Large intestine (tissue), 3 donors: Measurements from ENCODE around the gene ZNF687. TPM values are rescaled to one million over a fixed set of nuclear protein-coding genes. Genes with fewer than 3 reads are reported as not detected.

ENCODE experiments used
- DNase-seq, 2 donors: peaks; one replicate each; pipeline versions ENCODE4 v3.0.0 to v3.0.0-alpha.2; 2013
- H3K27ac ChIP-seq: one replicate; pipeline ENCODE4 v1.5.1; 2013; ENCODE audit warnings: low read length
- H3K27me3 ChIP-seq: 2 replicates; pipeline ENCODE4 v1.6.1; 2013; ENCODE audit warnings: low read length; ENCODE audit not compliant: control insufficient read depth, insufficient read depth
- H3K36me3 ChIP-seq: 2 replicates; pipeline ENCODE4 v1.6.1; 2013; ENCODE audit warnings: low read length; ENCODE audit not compliant: control insufficient read depth, insufficient read depth
- H3K4me1 ChIP-seq: one replicate; pipeline ENCODE4 v1.6.1; 2013; ENCODE audit warnings: low read length; ENCODE audit not compliant: control insufficient read depth, insufficient read depth
- H3K4me3 ChIP-seq: one replicate; pipeline ENCODE4 v1.5.1; 2013; ENCODE audit warnings: low read length
- H3K9me3 ChIP-seq: one replicate; pipeline ENCODE4 v1.6.1; 2013; ENCODE audit warnings: mild to moderate bottlenecking, low read depth, low read length, moderate library complexity; ENCODE audit not compliant: control insufficient read depth
- WGBS: methylation state at CpG from one replicate; pipeline ENCODE4 v1.1.5; 2013; ENCODE audit warnings: low lambda C conversion rate; ENCODE audit not compliant: insufficient coverage; 5-methylcytosine and 5-hydroxymethylcytosine counted together
- polyA plus RNA-seq: library from polyadenylated mRNA; unstranded; fragments of 120-200 nt; gene quantifications from one replicate; pipeline ENCODE4 v1.2.1, GENCODE V29; 2013

Gene ZNF687
- polyA plus RNA-seq, 1 donor = 21.3 TPM

DNA sequence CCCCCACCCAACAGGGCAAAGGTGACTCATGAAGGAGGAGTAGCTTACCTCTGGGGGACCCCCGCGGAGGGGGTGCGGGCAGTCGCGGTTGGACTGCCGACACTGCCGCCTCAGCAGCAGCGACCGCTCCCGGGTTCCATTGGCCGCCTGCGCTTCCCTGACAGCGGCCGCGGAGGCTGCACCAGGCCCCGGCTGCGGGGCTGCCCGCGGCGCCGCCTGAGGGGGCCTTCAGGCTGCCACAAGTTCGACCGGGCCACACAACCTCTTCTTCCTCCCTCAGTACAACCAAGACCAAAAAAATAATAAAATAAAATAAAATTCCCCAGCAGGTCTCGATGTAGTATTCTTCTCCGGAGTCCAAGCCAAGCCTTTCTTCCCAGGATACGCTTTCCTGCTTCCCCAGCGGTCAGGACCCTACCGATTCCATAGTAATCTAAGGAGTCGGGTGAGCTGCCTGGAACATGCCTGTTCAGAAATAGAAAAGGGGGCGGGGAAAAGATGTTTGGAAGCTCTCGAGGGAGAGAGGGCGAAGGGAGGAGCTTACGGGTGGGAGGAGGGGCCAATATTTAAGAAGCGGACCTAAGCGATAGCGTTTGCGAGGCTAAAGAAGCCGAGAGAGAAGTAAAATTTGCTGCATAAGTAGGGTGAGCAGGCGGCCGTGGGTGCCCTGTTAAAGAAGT lies 45.3 kb downstream of the ZNF687 start, which contains the start of gene PI4KB:
Gene PI4KB (minus strand): TSS at position 194 of the 680 bp plus-strand sequence. CDS start 10,935 bp downstream, outside the sequence.
- Histone ChIP-seq H3K36me3 (peaks cover 22% of the 10 kb centered on the region), H3K4me3 (peak within 1 kb of the TSS; percentile 66), H3K4me1 (peaks cover 4% of the 10 kb centered on the region), H3K27me3 (no peaks in the 10 kb centered on the region), H3K27ac (peak within 1 kb of the TSS; percentile 94), H3K9me3 (no peaks in the 10 kb centered on the region)
- DNase-seq = peak; percentile 96 to 97
- WGBS = 0% methylated on average over 2 of the region's 40 CpGs

DNA sequence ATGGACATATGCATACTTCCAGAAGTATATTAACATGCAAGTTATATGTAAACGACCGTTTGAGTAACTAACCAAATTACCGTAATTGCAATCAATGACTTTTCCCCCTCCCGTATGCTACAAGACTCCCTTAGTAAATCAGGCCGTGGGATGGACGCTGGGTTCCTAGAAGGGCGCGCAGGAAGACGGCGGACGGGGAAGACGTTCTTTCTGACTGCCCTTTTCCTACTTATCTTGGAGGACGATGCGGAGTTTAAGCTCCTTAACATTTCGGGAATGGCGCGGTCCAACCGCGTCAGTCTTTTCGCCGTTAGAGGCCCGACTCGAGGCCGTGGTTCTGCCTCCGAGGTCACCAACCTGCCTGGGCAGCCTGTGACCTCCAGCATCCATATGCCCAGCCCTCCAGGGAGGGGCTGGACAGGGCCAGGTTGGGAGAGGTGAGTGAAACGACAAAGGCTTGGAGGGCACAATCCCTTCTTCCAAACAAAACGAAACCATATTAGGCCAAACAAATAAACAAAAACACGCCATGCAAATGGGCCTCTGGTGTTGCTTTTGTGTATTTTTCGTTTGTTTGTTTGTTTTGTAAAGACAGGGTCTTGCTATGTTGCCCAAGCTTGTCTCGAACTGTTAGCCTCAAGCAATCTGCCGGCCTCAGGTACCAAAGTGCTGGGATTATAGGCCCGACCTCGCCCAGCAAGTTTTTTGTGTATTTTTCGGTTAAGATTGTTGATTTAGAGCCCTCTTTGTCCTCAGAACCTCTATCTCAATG lies 46.0 kb downstream of the ZNF687 start:
- H3K9me3 ChIP-seq = no peaks in the 10 kb centered on the region
- peak overlapping the region; percentile 66 for H3K4me3 ChIP-seq
- no peaks in the 10 kb centered on the region for H3K27me3 ChIP-seq
- peak overlapping the region; percentile 94 for H3K27ac ChIP-seq
- peaks cover 18% of the 10 kb centered on the region for H3K36me3 ChIP-seq
- 43% methylated on average over 2 of the region's 34 CpGs for WGBS
- no peak for DNase-seq
- peaks cover 4% of the 10 kb centered on the region for H3K4me1 ChIP-seq

DNA sequence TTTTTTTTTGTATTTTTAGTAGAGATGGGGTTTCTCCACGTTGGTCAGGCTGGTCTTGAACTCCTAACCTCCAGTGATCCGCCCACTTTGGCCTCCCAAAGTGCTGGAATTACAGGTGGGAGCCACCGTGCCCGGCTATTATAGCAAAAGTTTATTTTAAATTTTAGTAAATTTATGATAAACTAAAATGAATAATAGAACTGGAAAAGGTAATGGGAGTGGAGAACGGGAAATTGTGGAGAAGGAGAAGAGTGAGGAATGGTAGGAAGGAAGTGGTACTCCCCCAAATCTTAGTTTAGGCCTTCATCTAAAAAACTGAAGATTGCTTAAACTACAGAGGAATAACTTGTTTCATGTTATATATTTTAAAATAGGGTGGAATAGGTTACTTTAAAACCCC lies 52.7 kb downstream of the ZNF687 start:
- Histone ChIP-seq H3K9me3 (no peaks in the 10 kb centered on the region), H3K4me3 (no peak overlapping the region), H3K4me1 (no peaks in the 10 kb centered on the region), H3K36me3 (no peaks in the 10 kb centered on the region), H3K27me3 (no peaks in the 10 kb centered on the region), H3K27ac (no peak overlapping the region)
- WGBS = 100% methylated on average over 1 of the region's 5 CpGs
- no peak for DNase-seq

DNA sequence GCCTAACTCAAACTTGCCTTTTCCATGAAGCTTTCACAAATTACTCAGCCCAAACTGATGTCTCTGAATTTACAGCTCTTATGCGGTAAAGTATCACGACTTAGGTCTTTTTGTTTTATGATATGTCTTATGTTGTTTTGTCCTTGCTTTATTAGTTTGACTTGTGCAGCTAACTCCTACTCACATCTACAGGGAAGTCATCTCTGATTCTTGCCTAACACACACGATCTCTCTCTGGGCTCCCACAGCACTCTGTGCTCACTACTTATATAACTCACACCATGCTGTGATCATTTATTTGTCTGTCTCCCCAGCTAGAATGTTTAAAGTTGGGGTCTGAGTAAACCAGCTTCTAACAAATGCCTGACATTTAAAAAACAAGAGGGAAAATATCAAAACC lies 54.5 kb downstream of the ZNF687 start:
- Histone ChIP-seq H3K9me3 (no peaks in the 10 kb centered on the region), H3K36me3 (peaks cover 3% of the 10 kb centered on the region), H3K4me3 (no peak overlapping the region), H3K27me3 (no peaks in the 10 kb centered on the region), H3K4me1 (no peaks in the 10 kb centered on the region), H3K27ac (no peak overlapping the region)
- 100% methylated on average over 2 of the region's 3 CpGs for WGBS
- no peak for DNase-seq

DNA sequence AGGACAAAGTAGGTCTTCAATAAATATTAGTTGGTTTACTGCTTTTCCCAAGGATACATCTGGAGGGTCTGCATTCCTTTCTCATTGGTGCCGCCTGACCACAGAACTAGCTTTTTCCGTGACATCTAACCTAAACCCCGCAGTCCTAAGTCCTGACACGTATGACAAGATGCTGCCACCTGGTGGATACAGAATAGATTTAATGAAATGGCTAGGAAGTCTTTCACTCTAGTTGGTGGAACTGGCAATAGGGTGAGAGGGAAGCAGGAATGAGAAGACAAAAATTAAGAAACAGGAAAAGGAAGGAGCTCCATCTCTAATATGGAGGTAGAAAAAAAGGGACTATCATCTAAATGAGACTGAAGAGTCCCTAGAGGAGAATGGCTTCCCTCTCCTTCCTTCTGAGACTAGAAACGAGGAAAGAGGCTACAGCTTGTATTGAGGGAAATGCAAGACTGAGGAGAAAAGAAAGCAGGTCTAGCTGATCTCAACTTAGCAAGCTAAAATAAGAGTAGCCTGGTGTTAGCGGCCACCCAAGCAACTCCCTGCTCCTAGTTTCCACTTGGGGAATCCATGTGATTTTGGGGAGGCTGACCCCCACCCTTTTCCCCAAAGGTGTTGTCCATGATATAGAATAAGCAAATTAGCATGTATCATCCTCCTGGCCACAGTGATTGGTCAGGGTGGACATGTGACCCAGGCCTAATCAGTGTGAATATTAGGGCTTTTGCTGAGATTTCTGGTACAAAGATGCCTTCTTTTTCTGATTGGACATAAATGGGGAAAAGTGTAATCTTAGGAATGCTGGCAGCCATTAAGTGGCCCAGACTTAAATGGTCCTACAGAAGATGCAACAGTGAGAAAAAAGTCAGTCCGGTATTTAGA lies 59.0 kb downstream of the ZNF687 start:
- DNase-seq = peak; percentile 66 to 74
- no peaks in the 10 kb centered on the region for H3K9me3 ChIP-seq
- H3K27me3 ChIP-seq = no peaks in the 10 kb centered on the region
- H3K27ac ChIP-seq = no peak overlapping the region
- H3K4me3 ChIP-seq = no peak overlapping the region
- peaks cover 35% of the 10 kb centered on the region for H3K36me3 ChIP-seq
- H3K4me1 ChIP-seq = peaks cover 5% of the 10 kb centered on the region
- no CpG with 5 or more reads among the region's 7 CpGs for WGBS

Other genes with a start within 250 kb of the ZNF687 start
- gene BNIPL, start 245.7 kb upstream of the ZNF687 start, polyA plus RNA-seq = 1.3 TPM
- gene C1orf56, start 234.5 kb upstream of the ZNF687 start, polyA plus RNA-seq = 7.0 TPM
- 58.2 TPM for gene CDC42SE1, start 222.7 kb upstream of the ZNF687 start, polyA plus RNA-seq
- gene MLLT11, start 221.9 kb upstream of the ZNF687 start, polyA plus RNA-seq = 17.4 TPM
- gene GABPB2, start 211.5 kb upstream of the ZNF687 start, polyA plus RNA-seq = 11.6 TPM
- 23.4 TPM for gene SEMA6C, start 135.7 kb upstream of the ZNF687 start, polyA plus RNA-seq
- 5.0 TPM for gene TNFAIP8L2, start 125.7 kb upstream of the ZNF687 start, polyA plus RNA-seq
- 10.7 TPM for gene LYSMD1, start 116.4 kb upstream of the ZNF687 start, polyA plus RNA-seq
- 38.7 TPM for gene SCNM1, start 116.2 kb upstream of the ZNF687 start, polyA plus RNA-seq
- gene TMOD4, start 106.3 kb upstream of the ZNF687 start, polyA plus RNA-seq = 0.64 TPM
- gene VPS72, start 92.1 kb upstream of the ZNF687 start, polyA plus RNA-seq = 43.7 TPM
- 32.9 TPM for gene PIP5K1A, start 83.7 kb upstream of the ZNF687 start, polyA plus RNA-seq
- gene PSMD4, start 27.6 kb upstream of the ZNF687 start, polyA plus RNA-seq = 118 TPM
- gene PI4KB, start 45.1 kb downstream of the ZNF687 start, polyA plus RNA-seq = 51.9 TPM
- 41.4 TPM for gene RFX5, start 65.0 kb downstream of the ZNF687 start, polyA plus RNA-seq
- gene SELENBP1, start 90.4 kb downstream of the ZNF687 start, polyA plus RNA-seq = 97.9 TPM
- 234 TPM for gene PSMB4, start 117.3 kb downstream of the ZNF687 start, polyA plus RNA-seq
- 91.5 TPM for gene POGZ, start 177.2 kb downstream of the ZNF687 start, polyA plus RNA-seq
- 145 TPM for gene CGN, start 229.1 kb downstream of the ZNF687 start, polyA plus RNA-seq